ENCODE measurements around the gene NSMCE1.

DNA sequence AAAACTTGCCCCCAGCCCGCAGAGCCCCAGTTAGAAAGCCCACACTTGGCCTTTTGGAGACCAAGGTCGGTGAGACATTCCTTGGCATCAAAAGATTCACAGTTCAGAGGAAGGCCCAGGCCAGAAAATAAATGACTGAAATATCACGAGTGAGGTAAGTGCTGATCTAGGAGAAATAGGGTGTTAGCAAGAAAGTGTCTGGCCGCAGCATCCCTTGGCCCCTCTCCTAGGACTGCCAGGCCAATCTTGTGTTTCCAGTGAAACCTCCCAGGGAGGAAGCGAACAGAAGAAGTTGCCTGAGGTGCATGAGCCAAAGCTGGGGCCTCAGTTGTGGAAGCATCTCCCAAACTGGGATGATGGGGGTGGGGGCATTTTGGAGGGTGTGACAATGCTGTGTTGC is 22.5 kb upstream of the NSMCE1 start:
- TF ChIP-seq CTCF (IDR thresholded peaks at IDR 0.05) (no peak), EP300 (IDR thresholded peaks at IDR 0.05) (no peak), POLR2A (IDR thresholded peaks at IDR 0.05) (no peak), POLR2AphosphoS5 (IDR thresholded peaks at IDR 0.05) (no peak)
